Measurements from ENCODE around the gene SLC25A1. TPM values are rescaled to one million over a fixed set of nuclear protein-coding genes. Genes with fewer than 3 reads are reported as not detected.
A peak's percentile ranks its signal among the peaks of the same experiment; 100 is the strongest.

SLC25A1 gene
- total RNA-seq, 1 experiment from 2014 or later, result 151 TPM

DNA sequence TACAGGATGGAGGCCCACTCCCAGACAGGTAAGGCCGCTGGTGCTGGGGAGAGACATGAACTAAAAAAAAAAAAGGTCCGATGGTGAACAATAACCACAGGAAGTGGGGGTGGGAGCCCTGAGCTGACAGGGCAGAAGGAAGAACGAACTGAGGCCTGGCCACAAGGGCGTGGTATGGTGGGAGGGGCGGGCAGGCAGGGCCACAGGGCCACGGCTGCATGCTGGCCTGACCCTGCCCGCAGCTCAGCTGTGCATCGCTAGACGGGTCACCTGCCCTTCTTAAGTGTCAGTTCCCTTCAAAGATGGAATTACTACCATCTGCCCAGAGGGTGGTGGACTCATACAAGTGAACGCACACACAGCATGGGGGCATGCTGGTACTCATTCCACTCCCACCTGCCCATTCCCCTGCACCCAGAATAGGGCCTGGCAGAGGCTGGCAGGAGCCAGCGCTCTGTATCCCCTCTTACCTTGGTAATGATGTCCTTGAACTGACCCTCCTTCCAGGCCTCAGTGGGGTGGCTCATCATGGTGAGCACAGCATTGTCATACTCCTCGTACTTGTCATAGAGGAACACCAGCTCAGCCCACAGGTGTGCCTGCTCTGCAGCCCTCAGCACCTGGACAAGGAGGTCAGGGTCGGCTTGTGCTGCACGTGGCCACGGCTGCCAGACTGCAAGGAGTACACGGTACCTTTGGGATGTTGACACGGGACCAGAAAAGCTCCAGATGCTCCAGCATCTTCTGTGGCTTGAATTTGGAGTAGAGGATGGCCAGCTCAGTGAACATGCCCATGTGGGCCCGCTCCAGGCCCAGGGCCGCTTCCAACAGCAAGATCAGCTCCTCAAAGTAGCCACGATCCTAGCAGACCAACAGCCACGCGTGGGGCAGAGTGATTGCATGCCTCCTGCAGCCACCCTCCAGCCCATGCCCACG lies 17.5 kb upstream of the SLC25A1 start:
- Histone ChIP-seq H3K4me1 (ENCODE audit: insufficient read depth, low read length) (no peaks in the 10 kb centered on the region), H3K79me2 (ENCODE audit: insufficient read depth, low read length) (no peaks in the 10 kb centered on the region), H3K56ac (ENCODE audit: insufficient read length, low read depth, low read length) (no peak overlapping the region), H3K23me2 (ENCODE audit: insufficient read length, low read depth, low read length, poor library complexity, severe bottlenecking) (no peaks in the 10 kb centered on the region), H4K5ac (ENCODE audit: insufficient read length, low read depth, low read length) (no peak overlapping the region), H3K27me3 (ENCODE audit: insufficient read depth, low read length) (no peaks in the 10 kb centered on the region), H3K79me1 (ENCODE audit: insufficient read depth, low read depth, low read length, poor library complexity, severe bottlenecking) (no peaks in the 10 kb centered on the region), H2BK5ac (ENCODE audit: insufficient read length, low read length) (no peak overlapping the region), H4K20me1 (ENCODE audit: control insufficient read depth, insufficient read depth, insufficient read length) (no peaks in the 10 kb centered on the region), H2BK120ac (ENCODE audit: low read depth, low read length, poor library complexity, severe bottlenecking) (no peak overlapping the region), H3K9ac (ENCODE audit: extremely low read depth, insufficient read length, low read length) (no peak overlapping the region), H3K4me2 (ENCODE audit: insufficient read depth, insufficient read length, low read length) (no peak overlapping the region), H3K27ac (ENCODE audit: insufficient read length, low read depth, low read length) (no peak overlapping the region), H2AK5ac (ENCODE audit: insufficient read length, low read length) (no peak overlapping the region), H3T11ph (ENCODE audit: low read length) (no peak overlapping the region), H4K8ac (replicated peaks; ENCODE audit: insufficient read length, low read depth, low read length) (no peak overlapping the region), H2BK15ac (ENCODE audit: low read depth, low read length) (no peak overlapping the region), H3K14ac (ENCODE audit: insufficient read depth, low read length) (no peak overlapping the region), H3K9me3 (ENCODE audit: control insufficient read depth, low read depth, low read length) (no peaks in the 10 kb centered on the region), H3K23ac (ENCODE audit: insufficient read length, low read depth, low read length) (no peak overlapping the region), H2BK20ac (ENCODE audit: low read depth, low read length, poor library complexity, severe bottlenecking) (no peak overlapping the region), H3K18ac (ENCODE audit: insufficient read length, low read depth, low read length) (no peak overlapping the region), H4K91ac (ENCODE audit: insufficient read length, low read depth, low read length) (no peak overlapping the region), H2BK12ac (ENCODE audit: insufficient read length, low read depth, low read length) (no peak overlapping the region), H2AFZ (ENCODE audit: low read length) (no peak overlapping the region), H3K4ac (ENCODE audit: low read depth, low read length) (no peak overlapping the region)
- Mint-ChIP-seq H3K4me1 (peaks cover 7% of the 10 kb centered on the region in 2 experiments), H3K36me3 (ENCODE audit: insufficient read depth in 1 of 3, low read depth in 3 of 3) (peaks cover 27 to 57% (median 54%) of the 10 kb centered on the region in 3 experiments), H3K4me3 (no peak overlapping the region), H3K27me3 (ENCODE audit: low read depth) (no peaks in the 10 kb centered on the region), H3K9me3 (no peaks in the 10 kb centered on the region; a peak in 1 of 5 replicates), H3K27ac (peak overlapping the region in 1 of 3 experiments; percentile 68; a peak in 3 of 7 replicates)
- TF ChIP-seq, protein P1, sequence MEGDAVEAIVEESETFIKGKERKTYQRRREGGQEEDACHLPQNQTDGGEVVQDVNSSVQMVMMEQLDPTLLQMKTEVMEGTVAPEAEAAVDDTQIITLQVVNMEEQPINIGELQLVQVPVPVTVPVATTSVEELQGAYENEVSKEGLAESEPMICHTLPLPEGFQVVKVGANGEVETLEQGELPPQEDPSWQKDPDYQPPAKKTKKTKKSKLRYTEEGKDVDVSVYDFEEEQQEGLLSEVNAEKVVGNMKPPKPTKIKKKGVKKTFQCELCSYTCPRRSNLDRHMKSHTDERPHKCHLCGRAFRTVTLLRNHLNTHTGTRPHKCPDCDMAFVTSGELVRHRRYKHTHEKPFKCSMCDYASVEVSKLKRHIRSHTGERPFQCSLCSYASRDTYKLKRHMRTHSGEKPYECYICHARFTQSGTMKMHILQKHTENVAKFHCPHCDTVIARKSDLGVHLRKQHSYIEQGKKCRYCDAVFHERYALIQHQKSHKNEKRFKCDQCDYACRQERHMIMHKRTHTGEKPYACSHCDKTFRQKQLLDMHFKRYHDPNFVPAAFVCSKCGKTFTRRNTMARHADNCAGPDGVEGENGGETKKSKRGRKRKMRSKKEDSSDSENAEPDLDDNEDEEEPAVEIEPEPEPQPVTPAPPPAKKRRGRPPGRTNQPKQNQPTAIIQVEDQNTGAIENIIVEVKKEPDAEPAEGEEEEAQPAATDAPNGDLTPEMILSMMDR (conservative IDR thresholded peaks at IDR 0.05), result no peak
- DNase-seq, result no peak
- no CpG with 5 or more reads among the region's 23 CpGs for WGBS (ENCODE audit: extremely low coverage, insufficient read length, low lambda C conversion rate)

All from H9 (cell line).